Thoracic aorta (tissue), 2 donors: Measurements from ENCODE around the gene PRND. TPM values are rescaled to one million over a fixed set of nuclear protein-coding genes. Genes with fewer than 3 reads are reported as not detected.
A peak's percentile ranks its signal among the peaks of the same experiment; 100 is the strongest.
"Not testable (repeated sequence)": the region's sequence is repeated elsewhere in the genome, so short reads cannot be mapped to it uniquely, and the experiment has no call there.

ENCODE experiments used
- ATAC-seq: fragments of 150-250 bp; one replicate; pipeline ENCODE4 v1.8.0; 2017; ENCODE audit warnings: low read depth; ENCODE audit not compliant: insufficient number of reproducible peaks, low FRiP score
- DNase-seq: peaks from one replicate; pipeline ENCODE4 v3.0.0-alpha.2; 2020; ENCODE audit warnings: low spot score
- H3K27ac ChIP-seq, 2 donors: fragments of 200-600 bp; sonication (generic); 1 replicate in 1 of 2; 2 replicates in 1 of 2; pipeline ENCODE4 v1.5.1; 2016; ENCODE audit warnings: mild to moderate bottlenecking in 2 of 2, moderate library complexity in 2 of 2
- H3K27me3 ChIP-seq: fragments of 200-600 bp; sonication (generic); replicated peaks from 2 replicates; pipeline ENCODE4 v1.6.0; 2016; ENCODE audit warnings: mild to moderate bottlenecking; ENCODE audit not compliant: insufficient read depth
- H3K36me3 ChIP-seq: fragments of 200-600 bp; sonication (generic); one replicate; pipeline ENCODE4 v1.5.1; 2016
- H3K4me1 ChIP-seq, 2 donors: fragments of 200-600 bp; sonication (generic); 1 replicate in 1 of 2; 2 replicates in 1 of 2; pipeline versions ENCODE4 v1.5.1 to v1.6.0; 2016; ENCODE audit warnings: low read depth in 2 of 2, mild to moderate bottlenecking in 1 of 2; ENCODE audit not compliant: control insufficient read depth in 1 of 2
- H3K4me3 ChIP-seq: fragments of 200-600 bp; sonication (generic); 2 replicates; pipeline ENCODE4 v1.5.1; 2016; ENCODE audit warnings: mild to moderate bottlenecking
- H3K9me3 ChIP-seq: fragments of 200-600 bp; sonication (generic); 2 replicates; pipeline ENCODE4 v1.5.1; 2016
- total RNA-seq, 2 donors: library from RNA; depleted of rRNA; stranded (reverse); fragments of >200 nt; gene quantifications; one replicate each; pipeline versions ENCODE4 v1.1.0 to v1.2.3, GENCODE V29; 2016
- TF ChIP-seq, protein P1 (sequence below): fragments of 200-600 bp; sonication (generic); IDR thresholded peaks from one replicate; pipeline ENCODE4 v1.5.1; 2019; ENCODE audit warnings: antibody characterized with exemption

The PRND gene
- total RNA-seq, 2 donors from 2014 or later: not detected

DNA sequence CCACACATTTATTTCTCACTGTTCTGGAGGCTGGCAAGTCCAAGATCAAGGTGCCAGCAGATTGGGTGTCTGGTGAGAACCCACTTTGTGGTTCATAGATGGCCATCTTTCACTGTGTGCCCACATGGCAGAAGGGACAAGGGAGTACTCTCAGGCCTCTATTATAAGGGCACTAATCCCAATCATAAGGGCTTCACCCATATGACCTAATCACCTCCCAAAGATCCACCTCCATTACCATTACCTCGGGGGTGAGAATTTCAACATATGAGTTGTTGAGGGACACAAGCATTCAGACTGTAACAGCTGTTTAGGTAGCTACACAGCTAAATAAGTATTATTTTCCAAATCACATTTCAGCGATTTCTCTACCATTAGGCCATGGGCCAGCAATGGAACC lies 2.5 kb upstream of the PRND start:
- Histone ChIP-seq H3K9me3 (no peaks in the 10 kb centered on the region), H3K4me3 (no peak overlapping the region), H3K4me1 (peaks cover 0 to 3% of the 10 kb centered on the region in 2 donors), H3K36me3 (no peaks in the 10 kb centered on the region), H3K27ac (no peak overlapping the region), H3K27me3 (no peaks in the 10 kb centered on the region)
- TF ChIP-seq, protein P1, sequence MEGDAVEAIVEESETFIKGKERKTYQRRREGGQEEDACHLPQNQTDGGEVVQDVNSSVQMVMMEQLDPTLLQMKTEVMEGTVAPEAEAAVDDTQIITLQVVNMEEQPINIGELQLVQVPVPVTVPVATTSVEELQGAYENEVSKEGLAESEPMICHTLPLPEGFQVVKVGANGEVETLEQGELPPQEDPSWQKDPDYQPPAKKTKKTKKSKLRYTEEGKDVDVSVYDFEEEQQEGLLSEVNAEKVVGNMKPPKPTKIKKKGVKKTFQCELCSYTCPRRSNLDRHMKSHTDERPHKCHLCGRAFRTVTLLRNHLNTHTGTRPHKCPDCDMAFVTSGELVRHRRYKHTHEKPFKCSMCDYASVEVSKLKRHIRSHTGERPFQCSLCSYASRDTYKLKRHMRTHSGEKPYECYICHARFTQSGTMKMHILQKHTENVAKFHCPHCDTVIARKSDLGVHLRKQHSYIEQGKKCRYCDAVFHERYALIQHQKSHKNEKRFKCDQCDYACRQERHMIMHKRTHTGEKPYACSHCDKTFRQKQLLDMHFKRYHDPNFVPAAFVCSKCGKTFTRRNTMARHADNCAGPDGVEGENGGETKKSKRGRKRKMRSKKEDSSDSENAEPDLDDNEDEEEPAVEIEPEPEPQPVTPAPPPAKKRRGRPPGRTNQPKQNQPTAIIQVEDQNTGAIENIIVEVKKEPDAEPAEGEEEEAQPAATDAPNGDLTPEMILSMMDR: no peak
- DNase-seq (no peak), ATAC-seq (no peak)

DNA sequence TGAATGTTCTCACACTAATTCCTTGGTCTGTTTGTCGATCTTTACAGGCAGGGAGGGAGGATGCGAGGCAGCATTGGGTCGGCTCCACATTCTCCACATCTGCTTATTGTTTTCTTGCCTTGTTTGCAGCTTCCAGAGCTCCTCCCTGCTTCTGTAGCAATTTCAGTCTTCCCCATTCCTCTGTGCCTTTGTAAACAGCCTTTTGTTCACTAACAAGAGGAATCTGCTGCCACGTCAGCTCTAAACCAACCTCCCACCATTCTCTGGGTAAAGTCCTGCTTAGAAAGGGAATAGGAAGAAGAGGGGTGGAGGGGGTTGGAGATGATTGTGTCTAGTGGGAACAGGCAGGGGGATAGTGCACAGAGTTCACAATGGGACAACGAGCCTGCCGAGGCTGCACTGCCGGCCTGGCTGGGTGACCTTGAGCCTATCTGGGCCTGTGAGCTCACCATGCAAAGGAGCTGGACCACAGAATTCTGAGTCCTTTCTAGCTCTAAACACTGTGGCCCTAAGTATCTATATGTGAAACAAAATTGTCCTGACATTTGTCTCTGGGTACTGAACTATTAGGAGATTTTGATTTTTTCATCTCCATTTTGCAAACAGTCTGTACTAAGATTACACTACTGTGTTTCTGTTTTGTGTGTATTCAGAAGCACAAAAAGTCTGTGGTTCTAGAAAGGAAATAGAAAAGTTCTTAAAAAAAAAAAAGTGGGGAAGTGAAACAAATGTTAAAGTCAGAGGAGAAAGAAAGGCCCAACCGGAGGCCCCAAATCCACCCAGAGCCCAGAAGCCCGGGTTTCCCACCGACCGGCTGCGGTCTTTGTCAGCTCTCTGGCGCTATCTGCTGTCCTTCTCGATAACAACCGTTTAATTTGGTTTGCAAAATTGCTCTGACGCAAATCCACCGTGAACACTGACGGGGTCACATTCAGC lies 1.4 kb upstream of the PRND start:
- DNase-seq: no peak
- TF ChIP-seq, protein P1: peak; percentile 71
- peak overlapping the region in 1 of 2 donors; percentile 28 for H3K27ac ChIP-seq
- no peaks in the 10 kb centered on the region for H3K27me3 ChIP-seq
- H3K36me3 ChIP-seq: no peaks in the 10 kb centered on the region
- no peak overlapping the region for H3K4me3 ChIP-seq
- H3K9me3 ChIP-seq: no peaks in the 10 kb centered on the region
- no peak for ATAC-seq
- peaks cover 0 to 3% of the 10 kb centered on the region in 2 donors for H3K4me1 ChIP-seq

DNA sequence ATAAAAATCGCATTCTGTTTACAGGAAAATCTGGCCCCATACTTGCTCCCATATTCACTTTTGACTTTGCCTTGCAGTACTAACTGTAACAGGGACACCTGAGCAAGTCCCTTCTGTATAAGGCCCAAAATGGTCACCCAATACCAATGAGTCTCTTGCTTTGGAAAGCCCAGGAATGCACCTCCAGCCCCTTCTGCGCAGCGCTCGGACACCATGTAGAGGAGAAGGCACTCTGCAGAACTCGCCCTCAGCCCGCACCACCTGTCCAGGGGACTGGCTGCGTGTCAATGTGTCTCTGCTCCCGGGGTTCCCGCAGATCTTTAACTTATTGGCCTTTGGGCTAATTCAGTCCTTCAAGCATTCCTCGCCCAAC lies 746 bp upstream of the PRND start:
- Histone ChIP-seq H3K36me3 (no peaks in the 10 kb centered on the region), H3K4me1 (peaks cover 0 to 3% of the 10 kb centered on the region in 2 donors), H3K4me3 (no peak overlapping the region), H3K27me3 (no peaks in the 10 kb centered on the region), H3K27ac (no peak overlapping the region), H3K9me3 (no peaks in the 10 kb centered on the region)
- DNase-seq (no peak), ATAC-seq (no peak)
- TF ChIP-seq, protein P1: no peak

DNA sequence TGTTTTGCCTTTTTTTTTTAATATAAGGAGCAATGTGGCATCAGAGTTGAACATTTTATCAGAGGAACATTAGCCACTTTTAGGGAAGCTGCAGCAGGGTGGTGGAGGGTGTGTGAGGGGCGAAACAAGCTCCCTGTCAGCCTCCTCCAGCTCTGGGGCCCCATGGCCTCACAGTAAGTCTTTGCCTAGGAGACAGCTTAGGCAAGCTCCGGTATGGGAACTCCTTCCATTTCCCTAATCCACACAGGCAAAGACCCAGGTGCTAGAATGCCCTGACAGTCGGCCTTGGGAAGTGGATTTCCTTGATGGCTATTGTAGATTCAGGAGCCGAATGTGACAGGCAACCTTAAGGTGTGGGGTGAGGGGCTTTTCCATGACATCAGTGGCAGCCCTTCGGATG lies 862 bp downstream of the PRND start:
- Histone ChIP-seq H3K9me3 (no peaks in the 10 kb centered on the region), H3K36me3 (no peaks in the 10 kb centered on the region), H3K4me1 (peaks cover 0 to 3% of the 10 kb centered on the region in 2 donors), H3K4me3 (no peak overlapping the region), H3K27ac (no peak overlapping the region), H3K27me3 (no peaks in the 10 kb centered on the region)
- no peak for DNase-seq
- TF ChIP-seq, protein P1: no peak
- ATAC-seq: no peak

DNA sequence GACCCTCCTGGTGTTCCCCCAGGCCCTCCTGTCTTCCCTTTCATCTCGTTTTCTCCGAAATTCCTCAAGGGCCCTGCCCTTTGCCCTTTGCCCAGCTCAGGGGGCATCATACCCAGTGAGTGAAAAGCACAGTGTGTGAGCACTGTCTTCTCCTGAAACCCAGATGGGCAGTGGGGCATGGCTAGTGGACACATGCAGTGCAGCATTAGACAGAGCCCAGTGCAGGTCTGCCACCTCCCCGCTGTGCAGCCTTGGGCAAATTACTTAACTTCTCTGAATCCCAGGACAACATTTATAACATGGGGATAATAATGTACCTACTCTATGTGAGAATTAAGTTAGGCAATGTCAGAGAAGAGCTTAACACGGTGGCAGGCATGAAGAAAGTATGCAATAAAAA lies 1.3 kb downstream of the PRND start:
- ATAC-seq (no peak), DNase-seq (no peak)
- H3K27me3 ChIP-seq: no peaks in the 10 kb centered on the region
- no peaks in the 10 kb centered on the region for H3K36me3 ChIP-seq
- TF ChIP-seq, protein P1: no peak
- no peak overlapping the region for H3K27ac ChIP-seq
- no peaks in the 10 kb centered on the region for H3K9me3 ChIP-seq
- H3K4me1 ChIP-seq: peaks cover 0 to 3% of the 10 kb centered on the region in 2 donors
- H3K4me3 ChIP-seq: no peak overlapping the region

DNA sequence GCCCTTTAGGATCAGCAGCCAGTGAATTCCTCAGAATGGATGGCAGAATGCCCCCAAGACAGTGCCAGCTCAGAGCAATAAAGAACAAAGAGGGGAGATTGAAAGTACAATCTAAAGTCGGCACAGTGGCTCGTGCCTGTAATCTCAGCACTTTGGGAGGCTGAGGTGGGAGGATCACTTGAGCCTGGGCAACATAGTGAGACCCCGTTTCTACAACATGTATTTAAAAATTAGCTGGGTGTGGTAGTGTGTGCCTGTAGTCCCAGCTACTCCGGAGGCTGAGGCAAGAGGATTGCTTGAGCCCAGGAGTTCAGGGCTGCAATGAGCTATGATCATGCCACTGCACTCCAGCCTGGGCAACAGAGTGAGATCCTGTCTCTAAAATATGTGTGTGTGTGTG lies 1.8 kb downstream of the PRND start:
- not testable (repeated sequence) for H3K9me3 ChIP-seq

More for the DNA sequence above, 1.8 kb downstream of the PRND start:
- not testable (repeated sequence) for ATAC-seq, H3K27ac ChIP-seq, H3K36me3 ChIP-seq, H3K4me3 ChIP-seq, H3K4me1 ChIP-seq, DNase-seq, H3K27me3 ChIP-seq
